HepG2 (cell line): ENCODE measurements around the gene VAV2. TPM values are rescaled to one million over a fixed set of nuclear protein-coding genes. Genes with fewer than 3 reads are reported as not detected.

Source experiments
- AKNA ChIP-seq: sonication (generic); formaldehyde crosslinking; IDR thresholded peaks from 2 replicates; pipeline ENCODE4 v1.4.0; 2020; ENCODE audit warnings: missing genetic modification reagents, borderline replicate concordance
- ARID5B ChIP-seq: IDR thresholded peaks from 2 replicates; pipeline ENCODE4 v1.4.0; 2020; ENCODE audit warnings: mild to moderate bottlenecking, missing genetic modification reagents
- GATAD1 ChIP-seq: IDR thresholded peaks from 2 replicates; pipeline ENCODE4 v1.6.1; 2016; ENCODE audit warnings: missing genetic modification reagents, missing compliant biosample characterization
- MED8 ChIP-seq: sonication (generic); formaldehyde crosslinking; IDR thresholded peaks from 2 replicates; pipeline ENCODE4 v1.8.1; 2023; ENCODE audit warnings: mild to moderate bottlenecking, missing genetic modification reagents; ENCODE audit not compliant: insufficient replicate concordance
- MIER2 ChIP-seq: IDR thresholded peaks from 2 replicates; pipeline ENCODE4 v1.6.1; 2016; ENCODE audit warnings: missing biosample characterization, missing genetic modification reagents
- NFIB ChIP-seq: sonication (generic); formaldehyde crosslinking; IDR thresholded peaks from 2 replicates; pipeline ENCODE4 v1.9.0; 2021; ENCODE audit warnings: missing genetic modification reagents, mild to moderate bottlenecking, borderline replicate concordance
- PATZ1 ChIP-seq: sonication (generic); formaldehyde crosslinking; IDR thresholded peaks from 2 replicates; pipeline ENCODE4 v1.4.0; 2020; ENCODE audit warnings: missing genetic modification reagents
- PBX3 ChIP-seq: sonication (generic); formaldehyde crosslinking; IDR thresholded peaks from 2 replicates; pipeline ENCODE4 v1.8.1; 2023; ENCODE audit warnings: missing genetic modification reagents, inconsistent platforms, borderline replicate concordance
- RELA ChIP-seq: sonication (generic); formaldehyde crosslinking; IDR thresholded peaks from 2 replicates; pipeline ENCODE4 v1.4.0; 2020; ENCODE audit warnings: missing genetic modification reagents
- SMAD3 ChIP-seq: sonication (generic); formaldehyde crosslinking; IDR thresholded peaks from 2 replicates; pipeline ENCODE4 v1.4.0; 2020; ENCODE audit warnings: missing genetic modification reagents
- SUZ12 ChIP-seq: fragments of 150-350 bp; IDR thresholded peaks from 2 replicates; pipeline ENCODE4 v1.6.1; 2014; ENCODE audit warnings: low read depth, low read length
- ZNF30 ChIP-seq: sonication (generic); formaldehyde crosslinking; IDR thresholded peaks from 2 replicates; pipeline ENCODE4 v1.5.0; 2020; ENCODE audit warnings: mild to moderate bottlenecking, missing genetic modification reagents
- ZNF558 ChIP-seq: sonication (generic); formaldehyde crosslinking; IDR thresholded peaks from 2 replicates; pipeline ENCODE4 v1.9.0; 2022; ENCODE audit warnings: mild to moderate bottlenecking, missing genetic modification reagents, borderline replicate concordance
- ZNF737 ChIP-seq: sonication (generic); formaldehyde crosslinking; IDR thresholded peaks from 2 replicates; pipeline ENCODE4 v1.5.0; 2020; ENCODE audit warnings: missing genetic modification reagents, mild to moderate bottlenecking, borderline replicate concordance
- ZNF777 ChIP-seq: sonication (generic); formaldehyde crosslinking; IDR thresholded peaks from 2 replicates; pipeline ENCODE4 v1.4.0; 2020; ENCODE audit warnings: missing genetic modification reagents
- polyA plus RNA-seq, 8 experiments: library from polyadenylated mRNA; depleted of rRNA in 3 of 8; stranded (reverse) in 7 of 8; unstranded in 1 of 8; fragments of >200 nt; fragmentation: Illumina TruSeq in 4 of 8; extraction: Trizol in 4 of 8; gene quantifications; 2 replicates each; pipeline versions ENCODE4 v1.2.1 to v1.2.3, GENCODE V29; 2011 to 2016; ENCODE audit warnings: low read depth in 4 of 8, missing spikeins in 1 of 8, mixed read lengths in 1 of 8; ENCODE audit not compliant: insufficient read depth in 1 of 8
- total RNA-seq, 5 experiments: library from RNA; depleted of rRNA; stranded (reverse); fragments of >200 nt; fragmentation: Illumina TruSeq; extraction: Trizol; gene quantifications; 2 replicates each; pipeline ENCODE4 v1.2.3, GENCODE V29; 2016; ENCODE audit warnings: low read depth in 1 of 5

The VAV2 gene
- total and polyA plus RNA-seq, 2 of the 13 experiments (the other 11 are each of a cell fraction or from before 2014, with no cell fraction given) = 22.5 to 22.9 TPM

GRCh38 chr9:133971121-133971951 lies 20.8 kb downstream of the VAV2 start (continued):
- TF ChIP-seq MED8 (no peak), ZNF777 (CRISPR knock-in tag) (no peak), ARID5B (CRISPR knock-in tag) (peak; percentile 47; the same call in 1 of the 2 replicates), GATAD1 (CRISPR knock-in tag) (no peak), RELA (CRISPR knock-in tag) (no peak), PATZ1 (CRISPR knock-in tag) (no peak), ZNF737 (CRISPR knock-in tag) (no peak), ZNF30 (CRISPR knock-in tag) (no peak), NFIB (CRISPR knock-in tag) (no peak), MIER2 (no peak), SUZ12 (no peak), AKNA (no peak), SMAD3 (no peak), ZNF558 (no peak), PBX3 (CRISPR knock-in tag) (no peak)
